Activated effector memory CD4-positive, alpha-beta T cell treated with anti-CD3 and anti-CD28 coated beads, Interleukin-2, amount 50 U/mL, for 16 hours (primary cell): ENCODE data around the gene COIL.
"Not testable (repeated sequence)": the region's sequence is repeated elsewhere in the genome, so short reads cannot be mapped to it uniquely, and the experiment has no call there.

Experiments used
- DNase-seq: peaks from one replicate; pipeline ENCODE4 v3.0.0-alpha.2; 2020

The COIL gene, protein sequence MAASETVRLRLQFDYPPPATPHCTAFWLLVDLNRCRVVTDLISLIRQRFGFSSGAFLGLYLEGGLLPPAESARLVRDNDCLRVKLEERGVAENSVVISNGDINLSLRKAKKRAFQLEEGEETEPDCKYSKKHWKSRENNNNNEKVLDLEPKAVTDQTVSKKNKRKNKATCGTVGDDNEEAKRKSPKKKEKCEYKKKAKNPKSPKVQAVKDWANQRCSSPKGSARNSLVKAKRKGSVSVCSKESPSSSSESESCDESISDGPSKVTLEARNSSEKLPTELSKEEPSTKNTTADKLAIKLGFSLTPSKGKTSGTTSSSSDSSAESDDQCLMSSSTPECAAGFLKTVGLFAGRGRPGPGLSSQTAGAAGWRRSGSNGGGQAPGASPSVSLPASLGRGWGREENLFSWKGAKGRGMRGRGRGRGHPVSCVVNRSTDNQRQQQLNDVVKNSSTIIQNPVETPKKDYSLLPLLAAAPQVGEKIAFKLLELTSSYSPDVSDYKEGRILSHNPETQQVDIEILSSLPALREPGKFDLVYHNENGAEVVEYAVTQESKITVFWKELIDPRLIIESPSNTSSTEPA

DNA sequence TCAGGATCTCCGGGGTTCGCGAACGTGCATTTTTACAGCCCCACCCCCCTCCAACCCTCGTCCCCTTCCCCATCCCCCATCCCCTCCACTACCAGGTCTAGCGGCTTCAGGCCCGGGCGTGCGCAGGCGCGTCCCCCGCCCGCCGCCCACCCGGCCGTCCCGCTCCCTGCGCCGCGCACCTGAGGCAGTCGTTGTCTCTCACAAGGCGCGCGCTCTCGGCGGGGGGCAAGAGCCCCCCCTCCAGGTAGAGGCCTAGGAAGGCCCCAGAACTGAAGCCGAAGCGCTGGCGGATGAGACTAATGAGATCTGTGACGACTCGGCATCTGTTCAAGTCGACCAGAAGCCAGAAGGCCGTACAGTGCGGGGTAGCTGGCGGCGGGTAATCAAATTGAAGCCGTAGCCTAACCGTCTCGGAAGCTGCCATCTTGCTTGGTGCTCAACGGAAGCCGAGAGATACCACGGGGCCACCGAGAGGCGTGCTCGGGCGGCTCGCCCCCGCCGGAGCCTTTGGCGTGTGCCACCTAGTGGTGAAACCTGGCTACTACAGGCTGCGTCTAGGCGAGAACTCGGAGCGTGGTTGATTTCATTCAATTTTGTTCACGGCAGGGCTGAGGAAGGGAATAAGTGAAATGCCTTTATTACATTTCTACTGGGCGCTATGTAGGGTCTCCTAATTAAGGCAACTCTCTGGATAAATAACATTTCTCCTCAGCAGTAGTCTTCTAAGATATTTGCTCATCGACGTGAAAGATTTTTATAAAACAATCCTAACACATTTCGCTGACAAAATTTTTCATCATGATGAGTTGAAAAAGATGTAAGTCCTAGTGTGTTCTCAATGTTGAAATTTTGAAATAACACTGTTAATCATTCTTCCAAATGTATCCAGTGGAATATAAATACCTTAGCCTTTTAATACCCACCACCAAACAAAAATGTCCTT is at the start of gene COIL:
Gene COIL, minus strand, starts transcription at position 455 of the 943 bp plus-strand sequence. Its CDS starts 31 bp downstream, at position 424.
- DNase-seq, result peak; percentile 98

DNA sequence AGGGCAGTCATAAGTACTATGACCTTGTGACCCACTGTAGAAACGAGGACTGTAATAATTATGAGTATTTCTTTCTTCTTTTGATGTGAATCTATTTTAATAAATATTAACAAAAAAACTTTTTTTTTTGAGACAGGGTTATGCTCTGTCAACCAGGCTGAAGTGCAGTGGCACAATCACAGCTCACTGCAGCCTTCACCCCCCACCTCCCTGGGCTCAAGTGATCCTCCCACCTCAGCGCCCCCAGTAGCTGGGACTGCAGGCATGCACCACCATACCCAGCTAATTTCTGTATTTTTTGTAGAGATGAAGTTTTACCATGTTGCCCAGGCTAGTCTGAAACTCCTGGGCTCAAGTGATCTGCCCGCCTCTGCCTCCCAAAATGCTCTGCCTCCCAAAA is 49.6 kb upstream of the COIL start:
- no peak for DNase-seq

DNA sequence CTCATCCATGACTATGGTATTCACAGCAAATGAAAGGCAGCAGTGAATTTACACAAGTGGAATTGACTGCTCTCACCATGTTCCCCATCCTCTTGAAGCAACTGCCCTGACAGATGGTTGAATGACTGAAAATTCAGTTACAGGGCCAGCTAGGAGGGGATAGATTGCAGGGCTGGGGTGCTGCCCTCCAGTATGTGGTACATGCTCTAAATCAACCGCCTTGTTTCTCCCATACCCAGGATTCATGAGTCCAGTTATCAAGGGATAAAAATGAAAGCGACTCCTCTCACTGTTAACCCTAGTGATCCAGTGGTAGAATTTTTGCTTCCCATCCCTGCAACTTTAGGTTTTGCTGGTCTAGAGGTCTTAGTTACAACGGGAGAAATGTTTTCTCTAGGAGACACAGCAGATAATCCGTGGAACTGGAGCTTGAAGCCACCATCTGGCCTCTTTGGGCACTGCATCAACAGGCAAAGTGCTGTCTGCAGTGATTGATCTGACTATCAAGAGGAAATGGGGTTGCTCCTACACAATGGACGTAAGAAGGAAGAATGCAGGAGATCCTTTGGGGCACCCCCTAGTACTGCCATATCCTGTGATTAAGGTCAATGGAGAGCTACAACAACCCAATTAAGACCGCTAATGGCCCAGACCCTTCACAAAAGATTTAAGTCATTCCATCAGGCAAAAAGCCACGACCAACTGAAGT is 49.0 kb upstream of the COIL start:
- DNase-seq, result peak; percentile 79

DNA sequence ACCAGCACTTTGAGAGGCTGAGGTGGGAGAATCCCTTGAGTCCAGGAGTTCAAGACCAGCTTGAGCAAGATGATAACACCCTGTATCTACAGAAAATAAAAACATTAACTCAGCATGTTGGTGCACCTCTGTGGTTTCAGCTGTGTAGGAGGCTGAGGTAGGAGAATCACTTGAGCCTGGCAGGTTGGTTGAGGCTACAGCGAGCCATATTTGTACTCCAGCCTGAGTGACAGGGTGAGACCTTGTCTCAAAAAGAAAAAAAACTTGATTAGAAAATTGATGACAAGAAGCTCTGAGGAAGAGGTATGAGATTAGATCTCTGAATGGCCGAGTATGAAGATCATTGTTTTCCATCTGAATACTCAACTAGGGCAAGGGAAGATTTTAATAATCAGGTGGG is 48.1 kb upstream of the COIL start:
- no peak for DNase-seq

DNA sequence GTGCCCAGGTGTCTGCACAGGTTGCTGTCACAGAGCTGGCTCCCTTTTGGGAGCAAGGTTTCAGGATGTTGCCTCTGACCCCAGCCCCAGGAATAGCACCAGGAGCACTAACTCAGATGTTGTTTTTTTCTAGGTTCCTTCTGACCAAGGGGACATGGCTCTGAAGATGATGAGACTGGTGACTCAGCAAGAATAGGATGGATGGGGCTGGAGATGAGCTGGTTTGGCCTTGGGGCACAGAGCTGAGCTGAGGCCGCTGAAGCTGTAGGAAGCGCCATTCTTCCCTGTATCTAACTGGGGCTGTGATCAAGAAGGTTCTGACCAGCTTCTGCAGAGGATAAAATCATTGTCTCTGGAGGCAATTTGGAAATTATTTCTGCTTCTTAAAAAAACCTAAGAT is 45.2 kb upstream of the COIL start:
- no peak for DNase-seq

DNA sequence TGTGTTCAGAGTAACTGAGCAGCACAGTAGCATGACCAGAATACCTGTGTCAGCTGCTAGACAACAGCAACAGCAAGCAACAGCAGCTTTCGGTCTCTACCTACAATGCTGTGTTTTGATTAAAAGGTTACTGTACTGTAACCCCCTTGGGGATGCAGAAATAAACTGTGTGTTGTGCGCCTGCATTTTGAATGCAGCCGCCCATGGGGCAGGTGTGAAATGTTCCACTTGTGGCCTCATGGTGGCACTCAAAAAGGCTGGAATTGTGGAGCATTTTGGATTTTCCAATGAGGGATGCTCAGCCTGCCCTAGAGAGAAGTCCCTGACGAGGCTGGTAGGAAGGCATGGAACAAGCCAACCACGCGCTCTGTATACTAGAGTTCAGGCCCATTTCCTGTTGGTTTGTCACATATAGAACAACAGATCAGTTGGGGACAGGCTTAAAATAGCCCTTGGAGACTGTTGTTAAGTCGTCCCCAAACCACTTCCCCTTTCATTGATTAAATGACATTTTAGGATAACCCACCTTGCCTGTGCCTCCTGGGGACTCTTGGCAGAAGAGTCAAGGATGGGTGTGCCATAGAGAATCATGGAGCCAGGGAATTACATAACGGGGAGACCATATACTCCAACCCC is 44.2 kb upstream of the COIL start:
- no peak for DNase-seq

DNA sequence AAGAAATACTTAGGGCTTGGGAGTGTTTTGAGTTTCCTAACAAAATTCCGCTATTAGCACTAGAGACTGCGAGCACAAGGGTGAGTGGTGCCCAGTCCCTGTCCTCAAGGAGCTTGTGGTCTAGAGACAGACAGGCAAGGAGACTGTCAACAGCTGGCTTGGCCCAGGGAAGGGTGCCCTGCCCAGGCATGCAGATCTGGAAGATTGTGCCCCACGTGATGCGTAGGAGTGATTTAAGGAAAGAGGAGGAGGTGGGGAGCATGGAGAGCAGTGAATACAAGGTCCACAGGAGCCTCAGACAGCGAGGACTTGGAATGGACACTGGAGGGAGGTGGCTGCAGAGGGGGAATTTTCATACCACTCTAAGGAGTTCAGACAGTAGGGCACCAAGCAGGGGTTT is 42.1 kb upstream of the COIL start:
- no peak for DNase-seq

DNA sequence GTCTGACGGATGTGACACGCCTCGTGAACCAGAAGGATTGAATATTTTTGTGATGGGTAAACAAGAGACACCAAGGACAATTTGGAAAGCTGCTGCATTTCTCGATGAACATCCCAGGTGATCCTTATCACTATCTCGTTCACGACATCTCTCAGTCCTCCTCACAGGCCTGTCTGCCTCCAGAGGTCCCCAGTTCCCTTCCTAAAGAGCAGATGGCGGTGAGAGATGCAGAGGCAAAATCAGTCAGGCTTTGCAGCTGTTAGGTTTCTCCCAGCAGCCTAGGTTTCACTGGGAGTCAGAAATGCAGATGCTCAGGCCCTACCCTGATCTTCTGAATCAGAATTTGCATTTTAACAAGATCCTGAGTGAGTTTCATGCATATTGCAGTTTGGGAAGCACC is 40.7 kb upstream of the COIL start:
- DNase-seq, result no peak

DNA sequence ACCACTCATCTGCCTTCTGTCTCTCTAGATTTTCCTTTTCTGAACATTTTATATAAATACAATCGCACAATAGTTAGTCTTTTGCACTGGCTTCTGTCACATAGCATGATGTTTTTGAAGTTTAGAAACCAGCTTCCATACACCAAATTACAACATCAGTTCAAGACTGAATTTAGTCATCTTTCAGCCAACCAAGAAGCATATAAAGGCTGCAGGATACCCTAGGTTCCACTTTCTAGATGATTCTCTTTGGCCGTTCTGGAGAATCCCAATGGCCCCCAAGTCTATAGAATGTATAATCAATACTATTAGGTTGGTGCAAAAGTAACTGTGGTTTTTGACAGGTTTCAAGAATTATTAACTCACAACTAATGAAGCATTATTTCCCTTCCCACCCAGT is 36.5 kb upstream of the COIL start:
- DNase-seq, result no peak

DNA sequence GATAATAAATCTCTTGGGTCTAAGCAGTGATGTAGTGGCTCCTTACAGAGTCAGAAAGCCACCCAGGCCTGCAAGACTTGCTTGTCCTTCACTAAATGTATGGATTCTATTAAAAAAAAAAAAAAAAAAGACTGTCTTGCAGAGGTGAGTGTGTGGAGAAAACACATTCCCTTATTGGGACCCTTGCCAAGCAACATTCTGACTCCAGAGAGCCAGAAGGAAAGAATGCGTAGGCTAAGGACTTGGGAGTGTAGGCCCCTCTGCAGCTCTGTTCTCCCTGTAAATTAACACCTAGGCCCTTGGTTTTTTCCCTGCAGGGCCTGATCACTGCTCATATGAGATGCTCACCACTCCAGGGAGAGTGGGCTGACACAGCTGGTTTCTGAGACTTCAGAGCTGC is 34.9 kb upstream of the COIL start:
- DNase-seq, result no peak

DNA sequence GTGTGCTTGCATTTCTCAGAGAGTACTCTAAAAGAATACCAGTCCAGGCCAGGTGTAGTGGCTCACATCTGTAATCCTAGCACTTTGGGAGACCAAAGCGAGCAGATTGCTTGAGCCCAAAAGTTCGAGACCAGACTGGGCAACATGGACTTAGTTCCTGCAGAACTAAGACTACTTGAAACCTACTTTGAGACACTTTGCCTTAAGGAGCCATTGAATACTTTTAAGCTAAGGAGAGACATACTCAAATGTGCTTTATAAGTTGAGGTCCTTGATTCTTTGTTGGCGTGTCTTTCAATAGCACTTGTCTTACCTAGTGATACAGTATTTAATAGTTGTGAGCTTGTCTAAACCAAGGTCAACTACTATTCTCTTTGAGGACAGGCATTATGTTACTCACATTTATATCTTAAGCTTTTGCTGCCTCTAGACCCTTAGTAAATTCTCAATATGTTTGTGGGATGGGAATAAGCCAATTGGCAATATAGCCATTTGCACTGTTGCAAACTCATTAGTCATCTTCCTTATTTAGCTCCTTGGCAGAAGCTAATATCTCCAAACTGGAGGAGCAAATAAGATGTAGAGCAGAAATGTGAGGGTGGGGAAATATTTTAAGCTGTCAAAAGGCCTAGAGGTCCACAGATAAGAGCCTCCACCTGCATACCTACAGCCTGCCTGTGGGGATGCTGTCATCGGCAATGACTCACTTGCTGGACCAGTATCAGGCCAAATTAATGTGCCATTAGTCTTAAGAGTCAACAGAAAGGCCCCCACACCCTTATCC is 33.4 kb upstream of the COIL start:
- DNase-seq, result no peak

DNA sequence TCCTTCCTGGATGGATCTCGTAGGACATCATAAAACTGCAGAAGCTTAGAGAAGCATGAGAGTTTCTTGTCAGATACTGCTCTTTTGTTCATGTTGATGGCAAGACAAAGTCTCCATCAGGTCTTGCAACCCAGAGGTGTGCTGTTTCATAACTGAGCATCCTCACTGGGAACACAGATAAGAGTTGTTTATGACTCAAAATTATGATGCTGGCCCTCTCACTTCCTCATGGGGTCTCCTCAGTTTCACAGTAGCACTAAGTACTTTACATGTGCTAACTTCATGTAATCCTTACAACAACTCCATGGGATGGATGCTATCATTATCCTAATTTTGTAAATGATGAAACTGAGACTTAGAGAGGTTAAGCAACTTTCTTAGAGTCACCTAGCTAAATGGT is 31.5 kb upstream of the COIL start:
- DNase-seq, result no peak

DNA sequence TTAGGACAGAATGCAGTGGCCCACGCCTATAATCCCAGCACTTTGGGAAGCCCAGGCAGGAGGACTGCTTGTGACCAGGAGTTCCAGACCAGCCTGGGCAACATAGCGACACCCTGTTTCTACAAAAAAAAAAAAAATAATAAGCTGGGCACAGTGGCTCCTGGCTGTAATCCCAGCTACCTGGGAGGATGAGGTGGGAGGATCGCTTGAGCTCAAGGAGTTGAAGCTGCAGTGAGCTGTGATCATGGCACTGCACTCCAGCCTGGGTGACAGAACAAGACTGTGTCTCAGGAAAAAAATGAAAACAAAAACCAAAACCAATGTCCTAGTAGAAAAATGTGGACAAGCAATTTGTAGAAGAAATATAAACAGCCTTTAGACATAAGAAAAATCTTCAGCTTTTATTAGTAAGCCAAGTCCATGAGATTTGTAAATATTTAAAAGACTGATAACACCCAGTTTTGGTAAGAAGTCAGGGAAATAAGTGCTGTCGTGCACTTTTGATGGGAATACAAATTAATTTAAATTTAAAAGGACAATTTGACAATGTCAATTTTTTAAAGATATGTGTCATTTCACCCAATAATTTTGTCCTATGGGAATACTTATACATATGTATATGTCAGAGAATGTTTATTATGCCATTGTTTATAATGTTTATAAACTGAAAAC is 28.2 kb upstream of the COIL start:
- DNase-seq, result no peak

DNA sequence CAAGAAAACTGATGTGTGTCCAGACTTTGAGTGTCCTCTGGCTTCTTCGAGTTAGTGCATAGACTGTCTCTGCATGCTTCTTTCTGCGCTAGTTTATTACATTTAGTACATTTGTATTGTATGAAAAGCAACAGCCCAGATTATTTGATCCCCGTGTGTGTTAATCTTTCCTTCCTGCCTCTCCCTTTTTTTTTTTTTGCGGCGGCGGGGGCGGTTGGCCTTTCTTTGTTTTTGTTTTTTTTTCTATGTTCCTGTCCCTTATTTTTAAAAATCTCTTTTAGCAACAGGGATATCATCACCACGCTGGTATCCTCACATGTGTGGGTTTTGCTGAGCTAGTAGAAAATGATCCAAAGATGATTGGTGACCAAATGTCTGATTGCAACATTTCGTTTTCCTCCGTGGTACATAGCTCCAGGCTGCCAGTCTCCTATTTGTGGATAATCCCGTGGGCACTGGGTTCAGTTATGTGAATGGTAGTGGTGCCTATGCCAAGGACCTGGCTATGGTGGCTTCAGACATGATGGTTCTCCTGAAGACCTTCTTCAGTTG is 26.5 kb upstream of the COIL start:
- DNase-seq, result no peak

DNA sequence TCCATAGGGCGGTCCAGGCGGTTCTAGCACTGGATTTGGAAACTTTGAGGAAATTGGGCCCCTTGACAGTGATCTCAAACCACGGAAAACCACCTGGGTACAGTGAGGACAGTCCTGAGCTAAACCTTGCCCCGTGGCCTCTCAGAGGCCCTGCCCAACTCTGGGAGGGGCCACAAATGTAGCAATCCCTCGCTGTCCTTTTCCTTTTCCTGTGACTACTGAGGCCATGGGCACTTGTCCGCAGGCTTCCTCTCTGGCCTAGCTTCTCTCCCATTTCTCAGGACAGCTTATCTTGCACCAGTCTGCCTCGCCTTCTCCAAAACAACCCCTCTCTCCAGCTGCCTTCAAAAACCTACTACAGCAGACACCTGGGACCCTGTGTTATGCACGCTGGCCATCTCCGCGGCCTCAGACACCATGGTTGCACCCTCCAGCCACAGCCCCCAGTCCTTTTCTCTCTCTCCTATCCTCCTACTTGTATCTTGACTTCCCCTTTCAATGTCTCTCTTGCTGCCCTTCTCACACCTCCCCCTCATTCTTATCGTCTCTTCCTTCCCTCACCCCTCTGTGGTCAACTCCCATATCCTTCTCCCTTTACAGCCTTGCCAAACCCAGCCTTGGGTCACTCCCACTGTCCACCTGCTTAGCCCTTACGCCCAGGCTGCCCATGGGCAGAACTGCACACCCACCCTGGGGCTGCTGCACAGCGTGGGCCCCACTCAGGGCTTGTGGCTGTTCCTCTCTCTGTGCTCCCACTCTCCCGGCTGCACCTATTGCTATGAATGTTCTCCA is 24.7 kb upstream of the COIL start:
- no peak for DNase-seq

DNA sequence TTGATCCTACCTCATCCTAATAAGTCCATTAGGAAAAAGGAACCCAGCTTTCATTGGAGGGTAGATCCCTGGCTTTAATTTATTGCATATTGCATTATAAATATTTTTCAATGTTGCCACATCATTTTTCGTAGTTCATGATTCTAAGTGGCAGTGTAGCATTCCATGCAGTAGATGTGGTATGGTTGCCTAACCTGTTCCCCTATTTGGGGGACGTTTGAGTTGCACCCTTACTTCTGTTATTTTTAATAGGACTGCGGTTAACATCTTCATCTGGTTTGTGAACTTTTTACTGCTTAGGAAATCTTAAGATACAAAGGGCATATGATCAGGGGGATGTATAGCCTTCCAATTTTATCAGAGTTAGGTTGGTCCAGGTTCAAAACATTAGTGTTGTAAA is 22.5 kb upstream of the COIL start:
- no peak for DNase-seq

DNA sequence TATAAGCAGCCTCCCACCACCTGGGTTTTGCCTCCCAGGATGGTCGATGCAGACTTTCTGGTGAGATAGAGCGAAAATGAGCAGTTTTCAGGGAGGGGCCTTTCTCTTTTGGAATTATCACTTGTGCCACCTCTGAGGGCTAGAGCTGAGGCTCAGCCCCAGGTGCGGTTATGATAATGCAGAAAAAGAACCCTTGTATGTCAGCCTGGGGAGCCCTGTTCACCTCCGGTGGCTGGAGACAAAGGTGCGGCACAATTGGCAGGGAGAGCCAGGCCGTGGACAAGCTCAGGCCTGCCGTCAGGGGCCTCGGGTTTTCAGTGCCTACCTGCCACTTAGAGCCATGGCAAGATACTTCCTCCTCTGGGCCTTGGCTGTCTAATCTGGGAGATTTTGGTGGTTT is 21.5 kb upstream of the COIL start:
- DNase-seq, result no peak

DNA sequence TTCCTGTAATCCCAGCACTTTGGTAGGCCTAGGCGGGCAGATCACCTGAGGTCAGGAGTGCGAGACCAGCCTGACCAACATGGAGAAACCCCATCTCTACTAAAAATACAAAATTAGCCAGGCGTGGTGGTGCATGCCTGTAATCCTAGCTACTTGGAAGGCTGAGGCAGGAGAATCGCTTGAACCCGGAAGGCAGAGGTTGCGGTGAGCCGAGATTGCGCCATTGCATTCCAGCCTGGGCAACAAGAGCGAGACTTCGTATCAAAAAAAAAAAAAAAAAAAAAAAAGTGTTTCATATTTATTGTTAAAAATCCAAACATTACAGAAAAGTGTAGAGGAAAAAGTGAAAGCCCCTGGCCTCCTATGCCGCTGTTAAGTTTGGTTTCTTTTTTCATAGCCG is 19.7 kb upstream of the COIL start:
- DNase-seq, result not testable (repeated sequence)

DNA sequence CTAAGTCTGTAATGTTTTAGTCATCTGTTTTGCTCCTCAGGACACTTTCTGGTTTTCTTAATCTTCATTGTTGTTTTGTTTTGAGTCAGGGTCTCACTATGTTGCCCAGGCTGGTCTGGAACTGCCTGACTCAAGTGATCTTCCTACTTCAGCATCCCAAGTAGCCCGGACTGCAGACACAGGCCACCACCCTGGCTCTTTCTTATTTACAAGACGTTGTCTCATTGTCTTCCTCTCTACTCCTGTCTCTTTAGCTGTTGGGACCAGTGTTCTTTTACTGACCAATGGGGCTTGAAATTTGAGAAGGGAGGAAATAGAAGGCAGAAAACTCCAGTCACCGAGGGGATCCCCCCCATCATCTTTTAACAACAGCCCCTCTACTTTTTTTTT is 18.2 kb upstream of the COIL start:
- no peak for DNase-seq
